DOHH2 (cell line): ENCODE measurements around the gene LCE2D.

ENCODE experiments used
- EZH2phosphoT487 ChIP-seq: fragments of 200-600 bp; sonication (generic); IDR thresholded peaks from 2 replicates; pipeline ENCODE4 v1.6.1; 2017; ENCODE audit warnings: borderline replicate concordance, mild to moderate bottlenecking, antibody characterized with exemption, low read length, moderate library complexity, mixed read lengths
- TF ChIP-seq, protein P1 (sequence below): fragments of 200-600 bp; sonication (generic); IDR thresholded peaks from one replicate; pipeline ENCODE4 v1.5.1; 2014; ENCODE audit warnings: antibody characterized with exemption, mild to moderate bottlenecking, low read depth, low read length; ENCODE audit not compliant: poor library complexity, severe bottlenecking

DNA sequence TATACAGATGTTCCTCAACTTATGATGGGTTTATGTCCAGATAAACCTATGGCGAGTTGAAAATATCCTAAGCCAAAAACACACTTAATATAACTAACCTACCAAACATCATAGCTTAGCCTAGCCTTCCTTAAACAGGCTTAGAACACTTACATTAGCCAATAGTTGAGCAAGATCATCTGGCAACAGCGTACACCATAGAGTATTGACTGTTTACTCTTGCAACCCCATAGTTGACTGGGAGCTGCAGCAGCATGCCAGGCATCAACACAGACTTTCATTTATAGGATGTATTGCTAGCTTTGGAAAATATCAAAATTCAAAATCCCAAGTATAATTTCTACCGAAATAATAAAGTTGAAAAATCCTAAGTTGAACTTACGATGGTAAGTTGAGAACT, 5.5 kb upstream of the LCE2D start:
- TF ChIP-seq, protein P1, sequence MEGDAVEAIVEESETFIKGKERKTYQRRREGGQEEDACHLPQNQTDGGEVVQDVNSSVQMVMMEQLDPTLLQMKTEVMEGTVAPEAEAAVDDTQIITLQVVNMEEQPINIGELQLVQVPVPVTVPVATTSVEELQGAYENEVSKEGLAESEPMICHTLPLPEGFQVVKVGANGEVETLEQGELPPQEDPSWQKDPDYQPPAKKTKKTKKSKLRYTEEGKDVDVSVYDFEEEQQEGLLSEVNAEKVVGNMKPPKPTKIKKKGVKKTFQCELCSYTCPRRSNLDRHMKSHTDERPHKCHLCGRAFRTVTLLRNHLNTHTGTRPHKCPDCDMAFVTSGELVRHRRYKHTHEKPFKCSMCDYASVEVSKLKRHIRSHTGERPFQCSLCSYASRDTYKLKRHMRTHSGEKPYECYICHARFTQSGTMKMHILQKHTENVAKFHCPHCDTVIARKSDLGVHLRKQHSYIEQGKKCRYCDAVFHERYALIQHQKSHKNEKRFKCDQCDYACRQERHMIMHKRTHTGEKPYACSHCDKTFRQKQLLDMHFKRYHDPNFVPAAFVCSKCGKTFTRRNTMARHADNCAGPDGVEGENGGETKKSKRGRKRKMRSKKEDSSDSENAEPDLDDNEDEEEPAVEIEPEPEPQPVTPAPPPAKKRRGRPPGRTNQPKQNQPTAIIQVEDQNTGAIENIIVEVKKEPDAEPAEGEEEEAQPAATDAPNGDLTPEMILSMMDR = no peak
- TF ChIP-seq EZH2phosphoT487 = no peak
